HK-2 (cell line): Measurements from ENCODE around the gene ZSWIM4.

Experiments
- DNase-seq: peaks from one replicate; pipeline ENCODE4 v3.0.0-alpha.2; 2018; ENCODE audit not compliant: unreplicated experiment

ZSWIM4 gene

GRCh38 chr19:13812544-13812943 is 17.3 kb downstream of the ZSWIM4 start:
- DNase-seq = no peak

- no peak for DNase-seq
Observed at GRCh38 chr19:13813147-13813546, 17.9 kb downstream of the ZSWIM4 start.

GRCh38 chr19:13814550-13814949 is 19.3 kb downstream of the ZSWIM4 start:
- DNase-seq = no peak

GRCh38 chr19:13817018-13817614 is 21.9 kb downstream of the ZSWIM4 start:
- DNase-seq = no peak

- no peak for DNase-seq
Observed at GRCh38 chr19:13817615-13818371, 22.6 kb downstream of the ZSWIM4 start.

GRCh38 chr19:13819238-13819637 is 24.0 kb downstream of the ZSWIM4 start:
- no peak for DNase-seq

- no peak for DNase-seq
Observed at GRCh38 chr19:13821292-13821691, 26.0 kb downstream of the ZSWIM4 start.

- no peak for DNase-seq
Observed at GRCh38 chr19:13823256-13823655, 28.0 kb downstream of the ZSWIM4 start.

- no peak for DNase-seq
Observed at GRCh38 chr19:13823901-13824300, 28.7 kb downstream of the ZSWIM4 start.

- DNase-seq = no peak
Observed at GRCh38 chr19:13824703-13825102, 29.5 kb downstream of the ZSWIM4 start.

GRCh38 chr19:13825489-13826441 is 30.5 kb downstream of the ZSWIM4 start:
- DNase-seq = no peak

GRCh38 chr19:13826652-13827235 is 31.5 kb downstream of the ZSWIM4 start:
- no peak for DNase-seq

GRCh38 chr19:13827656-13828055 is 32.4 kb downstream of the ZSWIM4 start:
- DNase-seq = no peak

GRCh38 chr19:13830114-13830740 is 35.0 kb downstream of the ZSWIM4 start:
- no peak for DNase-seq

GRCh38 chr19:13830741-13831536 is 35.7 kb downstream of the ZSWIM4 start:
- no peak for DNase-seq

- DNase-seq = no peak
Observed at GRCh38 chr19:13831537-13832467, 36.6 kb downstream of the ZSWIM4 start.

- DNase-seq = peak; percentile 95
Observed at GRCh38 chr19:13833330-13834243, 38.3 kb downstream of the ZSWIM4 start.

- DNase-seq = peak; percentile 51
Observed at GRCh38 chr19:13834244-13835069, 39.2 kb downstream of the ZSWIM4 start.
